OCI-LY3 (cell line): ENCODE results near the gene IGFBP3.

Experiments used
- CTCF ChIP-seq: fragments of 200-600, 300-600 bp; sonication (generic); IDR thresholded peaks from 2 replicates; pipeline ENCODE4 v1.5.1; 2014; ENCODE audit warnings: antibody characterized with exemption, low read length, low read depth
- EZH2phosphoT487 ChIP-seq: fragments of 200-600 bp; shearing (Covaris generic); IDR thresholded peaks from 2 replicates; pipeline ENCODE4 v1.6.1; 2018; ENCODE audit warnings: antibody characterized with exemption, mixed run types, low read depth

GRCh38 chr7:45968856-45969541 is 47.9 kb upstream of the IGFBP3 start:
- TF ChIP-seq CTCF = no peak
- no peak for TF ChIP-seq EZH2phosphoT487
